ENCODE results near the gene COQ2.
"Not testable (repeated sequence)": the region's sequence is repeated elsewhere in the genome, so short reads cannot be mapped to it uniquely, and the experiment has no call there.

Gene COQ2

DNA sequence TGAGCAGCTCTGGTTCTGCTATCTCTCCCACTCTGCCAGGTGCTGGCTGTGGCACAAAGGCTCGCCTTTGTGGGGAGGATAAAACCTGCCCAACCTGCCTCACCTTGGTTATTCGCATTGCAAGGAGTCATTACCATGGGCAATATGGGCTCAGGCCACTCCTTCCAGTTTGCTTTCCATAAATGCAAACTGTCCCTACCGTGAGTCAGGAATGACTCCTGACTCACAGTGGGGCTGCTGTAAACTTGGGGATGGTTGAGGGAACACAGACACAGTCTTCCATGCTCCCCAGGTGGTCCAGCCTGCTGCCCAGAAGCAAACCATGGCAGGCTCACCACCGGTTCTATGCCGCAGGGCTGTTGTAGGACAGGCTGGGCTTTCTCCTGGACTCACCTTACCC, 36.1 kb downstream of the COQ2 start:
- H3K27ac Mint-ChIP-seq = no peak overlapping the region
- peaks cover 19% of the 10 kb centered on the region for H3K27me3 Mint-ChIP-seq (ENCODE audit: low read depth)
- H3K4me1 Mint-ChIP-seq (ENCODE audit: low read depth) = peaks cover 18% of the 10 kb centered on the region
- no peak overlapping the region for H3K4me3 Mint-ChIP-seq
- peaks cover 5% of the 10 kb centered on the region for H3K9me3 Mint-ChIP-seq
- H3K36me3 Mint-ChIP-seq (ENCODE audit: low read depth) = peaks cover 29% of the 10 kb centered on the region

DNA sequence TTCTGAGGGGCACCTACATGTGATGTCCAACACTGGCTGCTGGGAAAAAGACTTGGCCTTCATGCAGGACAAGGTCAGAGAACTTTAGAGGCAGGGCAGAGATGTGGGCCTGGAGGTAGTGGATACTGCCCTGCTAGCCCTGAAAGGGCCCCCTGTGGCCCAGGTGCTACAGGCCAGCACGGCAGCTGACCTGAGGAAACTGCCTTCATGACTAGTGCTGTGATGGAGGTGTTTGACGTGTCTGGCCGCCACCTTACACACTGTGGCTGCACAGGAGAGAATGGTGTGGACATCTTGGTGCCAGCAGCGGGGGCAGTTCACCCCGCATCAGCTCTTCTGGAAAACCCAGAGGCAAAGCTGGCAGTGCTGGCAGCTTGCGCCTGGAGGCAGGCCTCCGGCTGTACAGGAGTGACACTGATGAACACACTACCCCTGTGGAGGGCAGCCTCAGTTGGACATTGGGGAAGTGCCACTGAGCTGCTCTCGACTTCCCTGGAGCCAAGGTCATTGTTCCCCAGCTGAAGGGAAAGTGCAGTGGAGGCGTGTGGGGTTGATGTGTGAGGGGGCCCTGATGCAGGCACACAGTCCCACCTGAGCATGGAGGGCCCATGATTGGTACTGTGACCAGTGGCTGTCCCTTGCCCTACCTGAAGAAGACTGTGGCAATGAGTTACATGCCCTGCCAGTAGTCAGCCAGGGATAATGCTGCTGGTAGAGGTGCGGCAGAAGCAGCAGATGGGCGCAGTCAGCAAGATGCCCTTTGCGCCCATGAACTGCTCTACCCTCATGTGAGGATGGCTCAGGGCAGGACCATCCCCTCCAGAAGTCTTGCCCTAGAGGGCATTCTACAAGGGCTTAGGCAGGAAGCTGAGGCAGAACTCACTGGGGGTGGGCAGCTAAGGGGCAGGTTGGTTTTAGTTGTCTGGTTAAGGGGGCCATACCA, 36.9 kb downstream of the COQ2 start:
- Mint-ChIP-seq H3K4me3 (no peak overlapping the region), H3K27me3 (ENCODE audit: low read depth) (peaks cover 27% of the 10 kb centered on the region), H3K4me1 (ENCODE audit: low read depth) (peaks cover 16% of the 10 kb centered on the region), H3K9me3 (peaks cover 7% of the 10 kb centered on the region), H3K27ac (no peak overlapping the region), H3K36me3 (ENCODE audit: low read depth) (peaks cover 31% of the 10 kb centered on the region)

DNA sequence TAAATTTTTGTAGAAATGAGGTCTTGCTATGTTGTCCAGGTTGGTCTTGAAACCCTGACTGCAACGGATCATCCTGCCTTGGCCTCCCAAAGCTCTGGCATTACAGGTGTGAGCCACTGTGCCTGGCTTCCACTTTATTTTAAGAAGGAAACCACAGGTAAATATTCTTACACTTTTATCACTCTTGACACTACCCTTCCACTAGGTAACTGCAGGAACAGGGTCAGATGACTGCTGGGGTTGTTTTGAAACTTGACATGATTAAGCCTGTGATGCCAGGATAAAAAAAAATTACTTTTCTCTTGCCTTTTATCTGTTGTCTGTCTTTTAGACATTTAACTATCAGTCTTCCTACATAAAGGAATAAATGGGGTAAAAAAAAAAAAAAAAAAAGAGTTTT, 43.5 kb downstream of the COQ2 start:
- Mint-ChIP-seq H3K4me1 (ENCODE audit: low read depth) (peaks cover 29% of the 10 kb centered on the region), H3K27ac (no peak overlapping the region)

DNA sequence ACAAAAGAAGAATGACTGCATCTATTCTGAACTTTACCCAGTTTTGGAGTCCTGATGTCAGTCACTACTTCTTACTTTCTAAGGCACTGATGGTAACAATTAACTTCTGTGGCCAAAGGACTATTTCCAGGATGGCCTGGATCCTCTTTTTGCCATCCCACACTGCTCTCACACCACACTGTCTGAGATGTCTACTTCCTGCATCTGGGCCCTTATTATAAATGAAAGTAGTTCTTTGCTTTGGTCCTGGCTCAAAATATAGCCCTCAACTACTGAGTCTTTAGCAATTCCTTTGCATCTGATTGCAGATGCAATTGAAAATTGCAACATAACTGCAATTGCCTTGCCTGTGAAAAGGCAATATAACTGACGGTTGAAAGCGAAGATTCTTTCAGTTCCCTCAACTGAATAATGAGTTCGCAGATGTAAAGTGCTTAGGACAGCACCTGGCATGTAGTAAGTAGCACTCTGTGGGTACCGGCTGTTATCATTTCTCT, 44.2 kb downstream of the COQ2 start:
- H3K27me3 Mint-ChIP-seq (ENCODE audit: low read depth) = peaks cover 57% of the 10 kb centered on the region
- peaks cover 26% of the 10 kb centered on the region for H3K36me3 Mint-ChIP-seq (ENCODE audit: low read depth)
- H3K27ac Mint-ChIP-seq = no peak overlapping the region
- H3K4me1 Mint-ChIP-seq (ENCODE audit: low read depth) = peaks cover 34% of the 10 kb centered on the region
- peaks cover 7% of the 10 kb centered on the region for H3K9me3 Mint-ChIP-seq
- no peak overlapping the region for H3K4me3 Mint-ChIP-seq

More for the DNA sequence above, 43.5 kb downstream of the COQ2 start:
- Mint-ChIP-seq H3K27me3 (ENCODE audit: low read depth) (peaks cover 52% of the 10 kb centered on the region), H3K36me3 (ENCODE audit: low read depth) (peaks cover 25% of the 10 kb centered on the region), H3K9me3 (peaks cover 7% of the 10 kb centered on the region), H3K4me3 (no peak overlapping the region)

DNA sequence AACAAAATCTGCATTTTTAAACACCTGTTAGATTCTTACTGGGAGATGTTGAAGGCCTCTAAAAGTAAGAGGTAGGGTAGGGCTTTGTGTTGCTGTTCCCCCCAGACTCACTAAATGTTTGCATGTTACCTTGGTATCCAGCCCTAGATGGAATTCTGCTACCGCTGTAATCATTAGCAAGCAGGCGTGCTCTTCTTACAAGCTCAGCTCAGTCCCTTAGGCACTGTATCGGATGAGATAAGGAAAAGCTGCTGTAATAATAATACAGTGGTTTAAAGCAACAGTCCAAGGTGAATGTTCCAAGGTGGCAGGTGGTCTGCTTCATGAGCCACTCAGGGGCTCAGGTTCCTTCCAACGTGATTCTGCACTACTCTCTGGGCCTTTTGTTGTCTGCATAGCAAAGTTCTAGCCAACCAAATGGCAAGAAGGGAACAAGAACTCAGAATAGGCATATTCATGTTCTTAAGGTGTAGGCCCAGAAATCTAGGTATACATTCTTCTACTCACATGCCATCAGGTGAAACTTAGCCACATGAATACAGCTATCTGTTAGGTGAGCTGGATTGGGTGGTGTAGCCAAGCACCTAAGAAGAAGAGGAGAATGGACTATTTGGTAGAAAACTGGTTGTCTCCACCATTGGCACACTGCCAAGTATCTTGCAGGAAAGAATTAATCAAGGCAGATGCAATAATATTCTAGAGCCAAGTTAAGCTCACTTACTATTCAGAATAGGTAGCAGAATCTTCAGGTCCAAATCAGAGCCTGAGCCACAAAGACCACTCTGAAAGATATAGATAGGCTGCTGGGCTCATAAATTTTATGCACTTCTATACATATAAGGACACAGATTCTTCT, 46.0 kb downstream of the COQ2 start:
- Mint-ChIP-seq H3K4me1 (ENCODE audit: low read depth) (peaks cover 44% of the 10 kb centered on the region), H3K36me3 (ENCODE audit: low read depth) (peaks cover 16% of the 10 kb centered on the region), H3K27me3 (ENCODE audit: low read depth) (peaks cover 47% of the 10 kb centered on the region), H3K4me3 (no peak overlapping the region), H3K9me3 (peaks cover 3% of the 10 kb centered on the region), H3K27ac (no peak overlapping the region)

DNA sequence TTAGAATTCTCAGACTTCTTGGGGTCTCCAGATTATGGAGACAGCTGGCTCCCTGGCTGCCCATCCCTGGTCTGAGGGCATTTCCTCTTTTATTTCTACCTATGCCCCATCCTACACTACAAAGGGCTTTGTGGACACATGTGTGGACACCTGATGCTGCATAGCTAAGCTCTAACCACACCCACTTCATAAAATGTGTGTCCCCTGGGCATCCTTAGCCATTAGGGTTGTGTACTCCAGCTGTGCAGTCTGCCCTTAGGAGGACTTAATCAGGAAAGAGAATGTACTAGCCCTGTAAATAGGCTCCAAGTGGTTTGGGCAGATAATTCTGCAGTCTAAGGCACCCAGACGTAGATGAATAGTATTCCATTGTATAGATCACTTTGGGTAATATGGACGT, 47.0 kb downstream of the COQ2 start:
- no peaks in the 10 kb centered on the region for H3K9me3 Mint-ChIP-seq
- no peak overlapping the region for H3K27ac Mint-ChIP-seq
- H3K4me1 Mint-ChIP-seq (ENCODE audit: low read depth) = peaks cover 46% of the 10 kb centered on the region
- H3K27me3 Mint-ChIP-seq (ENCODE audit: low read depth) = peaks cover 42% of the 10 kb centered on the region
- peaks cover 13% of the 10 kb centered on the region for H3K36me3 Mint-ChIP-seq (ENCODE audit: low read depth)
- H3K4me3 Mint-ChIP-seq = no peak overlapping the region

DNA sequence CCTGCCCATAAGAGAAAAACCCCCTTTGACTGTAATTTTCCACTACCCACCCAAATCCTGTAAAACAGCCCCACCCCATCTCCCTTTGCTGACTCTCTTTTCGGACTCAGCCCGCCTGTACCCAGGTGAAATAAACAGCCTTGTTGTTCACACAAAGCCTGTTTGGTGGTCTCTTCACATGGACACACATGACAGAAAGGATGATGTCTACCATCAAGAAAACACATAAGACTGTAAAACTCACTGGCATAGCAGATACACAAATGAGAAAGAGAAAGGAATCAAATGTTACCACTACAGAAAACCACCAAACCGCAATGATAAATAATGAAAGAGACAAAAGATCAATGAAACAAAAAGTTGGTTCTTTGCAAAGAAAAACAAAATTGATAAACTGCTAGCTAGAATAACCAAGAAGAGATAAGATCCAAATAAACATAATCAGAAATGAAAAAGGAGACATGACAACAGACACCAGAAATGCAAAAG, 48.9 kb downstream of the COQ2 start:
- peak overlapping the region; percentile 64 for H3K27ac Mint-ChIP-seq
- peaks cover 60% of the 10 kb centered on the region for H3K4me1 Mint-ChIP-seq (ENCODE audit: low read depth)
- peak overlapping the region; percentile 67 for H3K4me3 Mint-ChIP-seq
- peaks cover 11% of the 10 kb centered on the region for H3K36me3 Mint-ChIP-seq (ENCODE audit: low read depth)
- H3K27me3 Mint-ChIP-seq (ENCODE audit: low read depth) = peaks cover 40% of the 10 kb centered on the region
- not testable (repeated sequence) for H3K9me3 Mint-ChIP-seq

DNA sequence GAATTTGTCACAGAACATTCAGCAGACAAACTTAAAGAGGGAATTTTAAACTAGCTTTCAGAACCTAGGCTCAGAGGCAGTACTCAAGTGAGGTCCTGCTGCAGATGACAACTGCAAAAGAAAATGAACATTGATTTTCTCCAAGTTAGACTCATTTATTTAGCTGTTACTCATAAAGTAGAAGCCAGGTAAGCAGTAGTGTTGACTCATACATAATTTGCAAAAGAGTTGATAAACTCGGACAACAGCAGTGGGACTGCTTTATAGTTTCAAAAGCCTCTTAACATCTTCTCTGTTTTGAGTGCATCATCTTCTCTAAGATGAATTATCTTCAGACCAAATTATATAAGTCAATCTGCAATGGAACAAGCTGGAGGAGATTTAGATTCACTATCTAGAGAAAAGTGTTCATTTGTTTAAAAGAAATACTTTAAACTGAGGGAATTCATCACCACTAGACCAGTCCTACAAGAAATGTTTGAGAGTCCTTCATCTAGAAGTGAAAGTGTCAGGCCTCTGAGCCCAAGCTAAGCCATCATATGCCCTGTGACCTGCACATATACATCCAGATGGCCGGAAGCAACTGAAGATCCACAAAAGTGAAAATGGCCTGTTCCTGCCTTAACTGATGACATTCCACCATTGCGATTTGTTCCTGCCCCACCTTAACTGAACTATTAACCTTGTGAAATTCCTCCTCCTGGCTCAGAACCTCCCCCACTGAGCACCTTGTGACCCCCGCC, 49.5 kb downstream of the COQ2 start:
- Mint-ChIP-seq H3K9me3 (no peaks in the 10 kb centered on the region), H3K4me3 (peak overlapping the region; percentile 67), H3K4me1 (ENCODE audit: low read depth) (peaks cover 58% of the 10 kb centered on the region), H3K36me3 (ENCODE audit: low read depth) (peaks cover 14% of the 10 kb centered on the region), H3K27me3 (ENCODE audit: low read depth) (peaks cover 41% of the 10 kb centered on the region), H3K27ac (peak overlapping the region; percentile 64)

DNA sequence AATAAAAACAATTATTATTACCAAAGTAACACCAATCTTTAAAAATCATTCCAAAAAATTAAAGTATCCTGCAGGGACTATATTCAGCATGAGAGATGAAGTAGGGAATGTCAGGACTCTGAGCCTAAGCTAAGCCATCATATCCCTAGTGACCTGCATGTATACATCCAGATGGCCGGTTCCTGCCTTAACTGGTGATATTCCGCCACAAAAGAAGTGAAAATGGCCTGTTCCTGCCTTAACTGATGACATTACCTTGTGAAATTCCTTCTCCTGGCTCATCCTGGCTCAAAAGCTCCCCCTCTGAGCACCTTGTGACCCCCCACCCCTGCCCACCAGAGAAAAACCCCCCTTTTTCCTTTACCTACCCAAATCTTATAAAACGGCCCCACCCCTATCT, 50.2 kb downstream of the COQ2 start:
- peaks cover 19% of the 10 kb centered on the region for H3K36me3 Mint-ChIP-seq (ENCODE audit: low read depth)
- H3K9me3 Mint-ChIP-seq, H3K27ac Mint-ChIP-seq, H3K4me3 Mint-ChIP-seq: not testable (repeated sequence)
- peaks cover 57% of the 10 kb centered on the region for H3K4me1 Mint-ChIP-seq (ENCODE audit: low read depth)
- H3K27me3 Mint-ChIP-seq (ENCODE audit: low read depth) = peaks cover 45% of the 10 kb centered on the region

DNA sequence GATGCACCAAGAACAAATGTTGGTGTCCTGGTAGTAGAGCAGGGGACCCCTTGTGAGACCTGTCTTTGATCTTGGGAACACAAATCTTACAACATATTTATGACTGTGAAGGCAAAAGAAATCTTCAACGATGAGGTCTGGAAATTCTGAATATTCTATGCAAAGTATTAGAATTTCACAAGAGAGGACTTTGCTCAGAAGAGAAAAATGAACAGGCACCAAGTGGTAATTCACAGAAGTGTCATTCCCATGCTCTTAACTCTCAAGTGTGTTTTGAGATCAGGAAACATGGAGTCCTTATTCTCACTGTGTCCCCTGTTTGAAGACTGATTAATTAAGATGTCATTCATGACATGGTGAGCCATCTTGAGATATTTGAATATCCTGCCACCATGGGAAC, 52.5 kb downstream of the COQ2 start:
- Mint-ChIP-seq H3K27me3 (ENCODE audit: low read depth) (peaks cover 41% of the 10 kb centered on the region), H3K4me3 (peak overlapping the region; percentile 15), H3K27ac (peak overlapping the region; percentile 54), H3K36me3 (ENCODE audit: low read depth) (peaks cover 22% of the 10 kb centered on the region), H3K4me1 (ENCODE audit: low read depth) (peaks cover 55% of the 10 kb centered on the region), H3K9me3 (no peaks in the 10 kb centered on the region)

DNA sequence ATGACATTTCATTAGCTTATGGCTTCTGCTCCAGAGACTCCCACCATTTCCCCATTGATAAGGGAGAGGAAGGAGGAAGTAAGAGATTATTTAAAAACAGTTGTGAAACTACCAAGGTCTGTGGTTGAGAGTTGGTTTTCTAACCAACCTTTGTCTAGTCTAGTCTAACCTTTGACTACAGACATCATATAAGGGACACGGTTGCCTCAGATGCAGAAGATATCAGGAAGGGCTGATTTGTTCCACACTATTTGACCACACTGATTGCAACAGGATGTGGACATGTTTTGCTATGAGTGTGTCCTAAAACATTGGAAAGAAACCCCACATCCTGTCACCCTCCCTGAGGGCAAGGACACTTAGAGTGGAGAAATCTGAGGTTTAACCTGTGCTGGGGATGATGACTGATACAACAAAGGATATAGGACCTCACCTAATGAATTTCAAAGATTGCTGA, 53.0 kb downstream of the COQ2 start:
- Mint-ChIP-seq H3K27ac (peak overlapping the region; percentile 54), H3K4me3 (peak overlapping the region; percentile 15), H3K4me1 (ENCODE audit: low read depth) (peaks cover 57% of the 10 kb centered on the region), H3K36me3 (ENCODE audit: low read depth) (peaks cover 22% of the 10 kb centered on the region), H3K9me3 (no peaks in the 10 kb centered on the region), H3K27me3 (ENCODE audit: low read depth) (peaks cover 37% of the 10 kb centered on the region)

DNA sequence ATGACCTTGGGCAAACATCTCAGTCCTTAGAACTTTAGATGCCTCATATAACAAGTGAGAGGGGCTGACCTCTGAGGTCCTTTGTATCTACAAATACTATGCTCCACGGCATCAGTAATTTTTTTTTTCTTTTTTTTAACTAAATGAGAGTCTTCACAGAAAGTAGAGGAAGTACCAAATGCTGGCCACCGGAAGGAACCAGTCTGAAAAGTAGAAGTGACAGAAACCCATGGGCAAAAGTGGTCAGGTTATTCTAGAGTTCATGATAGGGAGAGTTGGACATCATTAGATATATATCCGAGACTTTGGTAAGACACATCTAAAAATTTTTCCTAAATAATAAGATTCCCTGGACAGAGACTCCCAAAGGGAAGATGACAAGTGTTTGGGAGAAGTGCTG, 53.7 kb downstream of the COQ2 start:
- Mint-ChIP-seq H3K27me3 (ENCODE audit: low read depth) (peaks cover 35% of the 10 kb centered on the region), H3K4me1 (ENCODE audit: low read depth) (peaks cover 52% of the 10 kb centered on the region), H3K9me3 (no peaks in the 10 kb centered on the region), H3K4me3 (no peak overlapping the region), H3K27ac (peak overlapping the region; percentile 53), H3K36me3 (ENCODE audit: low read depth) (peaks cover 23% of the 10 kb centered on the region)

DNA sequence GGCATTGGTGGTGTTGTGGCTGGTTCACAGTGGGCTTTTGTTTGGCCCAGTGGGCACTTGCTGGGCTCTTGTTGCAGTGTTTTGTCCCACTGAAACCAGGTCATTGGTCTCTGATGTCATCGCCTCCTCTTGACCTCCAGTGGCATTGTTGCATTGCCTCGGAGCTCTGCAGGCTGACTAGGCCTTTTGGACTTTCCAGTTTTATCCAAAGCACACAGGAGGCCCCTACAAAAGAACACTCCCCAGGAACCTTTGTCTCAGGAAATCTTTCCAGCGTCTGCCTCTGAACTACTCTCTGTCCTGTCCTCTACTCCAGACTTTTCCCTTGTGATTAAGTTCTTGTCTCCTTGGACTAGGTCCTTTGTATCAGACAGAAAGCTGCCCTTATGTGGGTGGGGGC, 54.8 kb downstream of the COQ2 start:
- H3K36me3 Mint-ChIP-seq (ENCODE audit: low read depth) = peaks cover 22% of the 10 kb centered on the region
- no peaks in the 10 kb centered on the region for H3K9me3 Mint-ChIP-seq
- peaks cover 35% of the 10 kb centered on the region for H3K27me3 Mint-ChIP-seq (ENCODE audit: low read depth)
- no peak overlapping the region for H3K4me3 Mint-ChIP-seq
- H3K4me1 Mint-ChIP-seq (ENCODE audit: low read depth) = peaks cover 46% of the 10 kb centered on the region
- no peak overlapping the region for H3K27ac Mint-ChIP-seq

DNA sequence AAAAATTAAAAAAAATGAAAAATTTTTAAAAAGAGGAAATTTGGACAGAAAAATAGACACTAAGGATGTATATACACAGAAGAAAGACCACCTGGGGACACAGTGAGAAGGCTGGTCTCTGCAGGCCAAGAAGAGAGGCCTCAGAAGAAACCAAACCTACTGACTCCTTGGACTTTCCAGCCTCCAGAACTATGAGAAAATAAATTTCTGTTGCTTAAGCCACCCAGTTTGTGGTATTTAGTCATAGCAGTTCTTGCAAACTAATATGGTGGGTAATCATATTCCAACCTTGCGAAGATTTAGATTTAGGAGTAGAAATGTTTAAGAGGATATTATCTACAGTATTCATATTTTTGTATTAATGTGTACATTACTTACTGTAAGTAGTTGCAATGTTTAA, 56.4 kb downstream of the COQ2 start:
- H3K9me3 Mint-ChIP-seq = no peaks in the 10 kb centered on the region
- H3K27ac Mint-ChIP-seq = no peak overlapping the region
- H3K27me3 Mint-ChIP-seq (ENCODE audit: low read depth) = peaks cover 33% of the 10 kb centered on the region
- peaks cover 21% of the 10 kb centered on the region for H3K36me3 Mint-ChIP-seq (ENCODE audit: low read depth)
- H3K4me1 Mint-ChIP-seq (ENCODE audit: low read depth) = peaks cover 50% of the 10 kb centered on the region
- H3K4me3 Mint-ChIP-seq = no peak overlapping the region

Measured in T-helper 1 cell treated with Interleukin-12 subunit alpha and Interleukin-12 subunit beta and Interleukin-4 antibody, amounts not matched to agents 30 μg/mL and 1 μg/mL, for 36 hours (primary cell).